Suppressor macrophage treated with lipopolysaccharide for 1 hour (primary cell): ENCODE results near the gene PVR.
"Not testable (repeated sequence)": the region's sequence is repeated elsewhere in the genome, so short reads cannot be mapped to it uniquely, and the experiment has no call there.

Experiments
- DNase-seq, 3 donors: peaks; one replicate each; pipeline ENCODE4 v3.0.0-alpha.2; 2020 to 2022

The PVR gene

GRCh38 chr19:44703336-44704078, 59.8 kb downstream of the PVR start:
- DNase-seq, result no peak

- no peak for DNase-seq
Measured at GRCh38 chr19:44704982-44705381, 61.3 kb downstream of the PVR start.

GRCh38 chr19:44705502-44706010, 61.8 kb downstream of the PVR start:
- DNase-seq, result no peak

- DNase-seq, result no peak
Measured at GRCh38 chr19:44706506-44707236, 63.0 kb downstream of the PVR start.

- no peak for DNase-seq
Measured at GRCh38 chr19:44707794-44708193, 64.1 kb downstream of the PVR start.

GRCh38 chr19:44708940-44709339, 65.2 kb downstream of the PVR start:
- DNase-seq, result no peak

GRCh38 chr19:44709434-44710266, 65.9 kb downstream of the PVR start:
- DNase-seq, result not testable (repeated sequence)

- DNase-seq, result no peak
Measured at GRCh38 chr19:44710483-44710882, 66.8 kb downstream of the PVR start.

- no peak for DNase-seq
Measured at GRCh38 chr19:44712864-44713515, 69.3 kb downstream of the PVR start.
